ENCODE results near the gene GLIS2.

Gene GLIS2

GRCh38 chr16:4338712-4339299 is 22.9 kb downstream of the GLIS2 start:
- Mint-ChIP-seq H3K9me3 (no peaks in the 10 kb centered on the region), H3K27me3 (ENCODE audit: low read depth) (no peaks in the 10 kb centered on the region), H3K4me3 (no peak overlapping the region), H3K36me3 (ENCODE audit: low read depth) (peaks cover 16% of the 10 kb centered on the region), H3K27ac (peak overlapping the region in 2 of 3 experiments; percentile 56 to 61), H3K4me1 (peaks cover 7% of the 10 kb centered on the region)
- TF ChIP-seq CTCF (IDR thresholded peaks at IDR 0.05; ENCODE audit: unreplicated experiment in 3 of 3): no peak

- H3K9me3 Mint-ChIP-seq: no peaks in the 10 kb centered on the region
- peak overlapping the region; percentile 56 to 82 (median 61) for H3K27ac Mint-ChIP-seq
- H3K27me3 Mint-ChIP-seq (ENCODE audit: low read depth): no peaks in the 10 kb centered on the region
- TF ChIP-seq CTCF (IDR thresholded peaks at IDR 0.05; ENCODE audit: unreplicated experiment in 3 of 3): no peak
- peaks cover 7% of the 10 kb centered on the region for H3K4me1 Mint-ChIP-seq
- H3K36me3 Mint-ChIP-seq (ENCODE audit: low read depth): peaks cover 17% of the 10 kb centered on the region
- no peak overlapping the region for H3K4me3 Mint-ChIP-seq
Observed at GRCh38 chr16:4339455-4339854, 23.6 kb downstream of the GLIS2 start.

- TF ChIP-seq CTCF (IDR thresholded peaks at IDR 0.05; ENCODE audit: unreplicated experiment in 3 of 3): peak; percentile 10 to 18 (median 15)
- Mint-ChIP-seq H3K9me3 (no peaks in the 10 kb centered on the region), H3K27me3 (ENCODE audit: low read depth) (no peaks in the 10 kb centered on the region), H3K36me3 (ENCODE audit: low read depth) (peaks cover 14% of the 10 kb centered on the region), H3K4me3 (no peak overlapping the region), H3K4me1 (peaks cover 7% of the 10 kb centered on the region), H3K27ac (peak overlapping the region; percentile 56 to 82 (median 61))
Observed at GRCh38 chr16:4339909-4340308, 24.0 kb downstream of the GLIS2 start.

- Mint-ChIP-seq H3K27ac (no peak overlapping the region), H3K4me1 (peaks cover 7% of the 10 kb centered on the region), H3K9me3 (no peaks in the 10 kb centered on the region), H3K4me3 (no peak overlapping the region), H3K27me3 (ENCODE audit: low read depth) (no peaks in the 10 kb centered on the region), H3K36me3 (ENCODE audit: low read depth) (peaks cover 13% of the 10 kb centered on the region)
- no peak for TF ChIP-seq CTCF (IDR thresholded peaks at IDR 0.05; ENCODE audit: unreplicated experiment in 3 of 3)
Observed at GRCh38 chr16:4340443-4340842, 24.6 kb downstream of the GLIS2 start.

GRCh38 chr16:4341250-4341649 is 25.4 kb downstream of the GLIS2 start:
- peaks cover 6% of the 10 kb centered on the region for H3K36me3 Mint-ChIP-seq (ENCODE audit: low read depth)
- peaks cover 7% of the 10 kb centered on the region for H3K4me1 Mint-ChIP-seq
- no peak overlapping the region for H3K4me3 Mint-ChIP-seq
- TF ChIP-seq CTCF (IDR thresholded peaks at IDR 0.05; ENCODE audit: unreplicated experiment in 3 of 3): no peak
- no peaks in the 10 kb centered on the region for H3K27me3 Mint-ChIP-seq (ENCODE audit: low read depth)
- H3K9me3 Mint-ChIP-seq: no peaks in the 10 kb centered on the region
- no peak overlapping the region for H3K27ac Mint-ChIP-seq
